EL (cell line): Measurements from ENCODE around the gene ZFP69B.

Source experiments
- DNase-seq: peaks from one replicate; pipeline ENCODE4 v3.0.0-alpha.2; 2016

The ZFP69B gene

GRCh38 chr1:40449684-40450494 is at the start of gene ZFP69B:
Gene ZFP69B (plus strand): TSS chr1:40450476. CDS start chr1:40450962, 486 bp downstream.
- DNase-seq, result peak; percentile 94

GRCh38 chr1:40401473-40402201 is 48.6 kb upstream of the ZFP69B start:
- DNase-seq, result no peak

GRCh38 chr1:40404670-40405462 is 45.4 kb upstream of the ZFP69B start:
- peak; percentile 67 for DNase-seq

GRCh38 chr1:40405812-40406211 is 44.5 kb upstream of the ZFP69B start:
- DNase-seq, result no peak

GRCh38 chr1:40407453-40407852 is 42.8 kb upstream of the ZFP69B start:
- DNase-seq, result no peak

GRCh38 chr1:40409467-40409866 is 40.8 kb upstream of the ZFP69B start:
- DNase-seq, result no peak

GRCh38 chr1:40411294-40411693 is 39.0 kb upstream of the ZFP69B start:
- DNase-seq, result no peak

GRCh38 chr1:40411843-40412242 is 38.4 kb upstream of the ZFP69B start:
- DNase-seq, result no peak

GRCh38 chr1:40413527-40414252 is 36.6 kb upstream of the ZFP69B start:
- DNase-seq, result no peak

- no peak for DNase-seq
Measured at GRCh38 chr1:40414331-40414730, 35.9 kb upstream of the ZFP69B start.

- DNase-seq, result no peak
Measured at GRCh38 chr1:40416709-40417108, 33.6 kb upstream of the ZFP69B start.

GRCh38 chr1:40421431-40422384 is 28.6 kb upstream of the ZFP69B start:
- DNase-seq, result peak; percentile 30

GRCh38 chr1:40422630-40423263 is 27.5 kb upstream of the ZFP69B start:
- no peak for DNase-seq

GRCh38 chr1:40423264-40423642 is 27.0 kb upstream of the ZFP69B start:
- no peak for DNase-seq

- no peak for DNase-seq
Measured at GRCh38 chr1:40423951-40424618, 26.2 kb upstream of the ZFP69B start.

GRCh38 chr1:40425198-40425597 is 25.1 kb upstream of the ZFP69B start:
- DNase-seq, result no peak

GRCh38 chr1:40431385-40431784 is 18.9 kb upstream of the ZFP69B start:
- no peak for DNase-seq

- DNase-seq, result no peak
Measured at GRCh38 chr1:40432644-40433390, 17.5 kb upstream of the ZFP69B start.

GRCh38 chr1:40435471-40435870 is 14.8 kb upstream of the ZFP69B start:
- DNase-seq, result no peak

- DNase-seq, result no peak
Measured at GRCh38 chr1:40435876-40436275, 14.4 kb upstream of the ZFP69B start.
